Activated T-cell treated with anti-CD3 and anti-CD28 coated beads, Interleukin-2, amount 50 U/mL, for 24 hours (primary cell): Measurements from ENCODE around the gene DDX20.

Experiments used
- DNase-seq: peaks from one replicate; pipeline ENCODE4 v3.0.0-alpha.2; 2020
- H3K27ac Mint-ChIP-seq: 2 replicates; pipeline ENCODE4 v1.8.0; 2020; ENCODE audit warnings: mild to moderate bottlenecking, mixed read lengths
- H3K27me3 Mint-ChIP-seq: 2 replicates; pipeline ENCODE4 v1.8.0; 2020; ENCODE audit warnings: mixed read lengths
- H3K36me3 Mint-ChIP-seq: 2 replicates; pipeline ENCODE4 v1.8.0; 2020; ENCODE audit warnings: low read depth, mixed read lengths
- H3K4me1 Mint-ChIP-seq: 2 replicates; pipeline ENCODE4 v1.8.0; 2020; ENCODE audit warnings: low read depth, mixed read lengths
- H3K4me3 Mint-ChIP-seq: 2 replicates; pipeline ENCODE4 v1.8.0; 2020; ENCODE audit warnings: mild to moderate bottlenecking, moderate library complexity, mixed read lengths
- H3K9me3 Mint-ChIP-seq: 2 replicates; pipeline ENCODE4 v1.8.0; 2020; ENCODE audit warnings: mixed read lengths

DDX20 gene

DNA sequence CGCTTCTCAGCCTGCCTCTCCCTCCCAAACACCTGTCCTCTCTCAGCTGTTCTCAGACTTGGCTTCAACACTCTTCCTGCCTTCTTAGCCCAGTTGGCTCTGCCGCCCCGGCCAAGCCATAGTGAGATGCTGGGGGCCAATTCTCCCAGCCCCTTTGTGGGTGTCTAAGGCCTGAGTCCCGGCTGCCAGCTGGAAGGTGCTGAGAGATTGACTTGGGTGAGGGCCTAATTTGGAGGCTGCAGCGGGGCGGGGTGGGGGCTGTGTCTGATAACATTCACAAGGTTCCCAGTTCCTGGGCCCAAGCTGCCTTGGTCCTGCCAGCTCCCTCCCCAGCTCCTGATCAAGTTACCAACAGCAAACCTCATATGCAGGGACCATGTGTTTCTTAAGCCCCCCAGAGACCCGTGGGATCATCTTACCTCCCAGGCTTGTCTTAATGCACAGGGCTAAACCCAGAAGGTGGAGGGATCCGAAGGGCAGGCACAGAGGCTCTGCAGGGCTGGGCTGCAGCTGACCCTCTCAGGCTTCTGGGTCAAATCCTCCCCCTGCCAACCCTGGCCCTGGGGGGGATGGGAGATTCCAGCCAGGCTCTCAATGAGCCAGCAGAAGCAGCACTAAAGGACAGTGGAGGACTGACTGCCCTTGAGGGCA lies 26.3 kb upstream of the DDX20 start:
- DNase-seq, result no peak
- Mint-ChIP-seq H3K9me3 (no peaks in the 10 kb centered on the region), H3K36me3 (no peaks in the 10 kb centered on the region), H3K4me1 (no peaks in the 10 kb centered on the region), H3K27ac (no peak overlapping the region), H3K4me3 (no peak overlapping the region), H3K27me3 (no peaks in the 10 kb centered on the region)

DNA sequence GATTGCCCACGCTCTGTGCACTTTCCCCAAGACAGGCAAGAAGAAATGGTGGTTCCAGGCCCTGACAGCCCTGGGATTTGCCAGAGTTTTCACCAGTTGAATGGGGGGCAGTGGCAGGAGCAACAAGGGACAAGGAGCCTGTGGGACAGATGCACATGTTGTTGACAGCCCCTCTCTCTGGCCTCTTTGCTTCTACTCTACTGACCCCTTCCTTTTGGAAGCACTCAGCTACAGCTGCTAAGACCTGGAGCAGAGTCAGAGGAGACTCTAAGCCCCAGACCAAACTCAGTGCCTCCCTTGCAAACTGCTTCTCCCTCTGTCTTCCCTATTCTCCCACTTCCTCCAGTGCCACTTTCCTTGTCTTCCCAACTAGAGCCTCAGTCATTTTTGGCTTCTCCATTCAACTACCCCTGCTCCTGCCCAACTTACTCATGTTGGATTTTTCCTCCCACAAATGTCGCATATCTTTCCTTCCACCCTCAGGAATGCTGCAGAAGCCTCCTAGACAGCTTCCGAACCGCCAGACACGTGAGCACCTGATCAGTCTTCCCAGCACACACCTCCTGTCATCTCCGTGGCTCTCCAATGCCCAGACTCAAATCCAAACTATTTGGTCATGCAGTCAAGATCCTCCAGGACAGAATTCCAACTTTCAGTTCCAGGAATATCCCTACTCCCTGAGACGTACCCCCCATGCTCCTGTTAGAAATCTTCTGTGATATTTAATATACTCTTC lies 25.6 kb upstream of the DDX20 start:
- no peak overlapping the region for H3K27ac Mint-ChIP-seq
- H3K27me3 Mint-ChIP-seq, result no peaks in the 10 kb centered on the region
- no peak for DNase-seq
- H3K36me3 Mint-ChIP-seq, result no peaks in the 10 kb centered on the region
- H3K4me1 Mint-ChIP-seq, result no peaks in the 10 kb centered on the region
- no peaks in the 10 kb centered on the region for H3K9me3 Mint-ChIP-seq
- no peak overlapping the region for H3K4me3 Mint-ChIP-seq

DNA sequence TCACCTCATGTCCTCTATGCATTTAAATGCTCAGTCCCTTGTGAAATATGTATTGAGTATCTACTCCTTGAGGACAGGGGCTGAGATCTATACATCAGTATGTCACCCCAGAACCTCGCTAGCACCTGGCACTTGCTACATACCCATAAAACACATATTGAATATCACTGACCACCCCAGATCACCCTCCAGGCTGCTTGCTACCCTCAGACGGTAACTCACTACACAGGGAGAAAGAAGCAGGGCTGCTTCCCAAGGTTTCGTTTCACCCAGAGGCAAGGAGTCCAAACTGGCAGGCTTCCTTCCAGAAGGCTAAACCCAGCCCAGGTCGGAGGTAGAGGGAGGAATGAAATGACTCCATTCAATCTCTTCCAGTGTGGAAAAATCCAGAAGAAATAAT lies 25.0 kb upstream of the DDX20 start:
- H3K9me3 Mint-ChIP-seq, result no peaks in the 10 kb centered on the region
- H3K4me1 Mint-ChIP-seq, result no peaks in the 10 kb centered on the region
- DNase-seq, result no peak
- H3K27me3 Mint-ChIP-seq, result no peaks in the 10 kb centered on the region
- H3K4me3 Mint-ChIP-seq, result no peak overlapping the region
- H3K36me3 Mint-ChIP-seq, result no peaks in the 10 kb centered on the region
- no peak overlapping the region for H3K27ac Mint-ChIP-seq

DNA sequence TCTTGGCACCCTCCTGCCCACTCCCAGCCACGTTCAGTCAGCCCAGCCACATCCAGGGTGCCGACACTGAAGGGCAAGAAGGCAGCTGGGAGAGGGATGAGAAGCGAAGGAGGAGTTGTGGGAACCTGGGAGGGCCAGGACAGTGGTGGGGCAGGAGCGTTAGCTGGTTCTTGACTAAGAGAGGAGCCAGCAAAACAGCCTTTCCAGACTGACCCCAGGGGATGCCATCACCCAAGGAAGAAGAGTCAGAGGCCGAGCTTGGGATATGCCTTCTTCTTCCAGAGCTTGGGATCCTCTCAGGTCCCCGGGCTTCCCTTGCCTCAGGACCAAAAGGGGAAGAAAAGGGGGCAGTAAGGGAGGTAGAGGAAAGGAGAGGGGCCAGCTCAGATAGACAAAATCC lies 23.7 kb upstream of the DDX20 start:
- DNase-seq, result no peak
- H3K4me1 Mint-ChIP-seq, result no peaks in the 10 kb centered on the region
- no peaks in the 10 kb centered on the region for H3K9me3 Mint-ChIP-seq
- H3K27ac Mint-ChIP-seq, result no peak overlapping the region
- no peaks in the 10 kb centered on the region for H3K27me3 Mint-ChIP-seq
- H3K36me3 Mint-ChIP-seq, result no peaks in the 10 kb centered on the region
- H3K4me3 Mint-ChIP-seq, result no peak overlapping the region

- H3K27me3 Mint-ChIP-seq, result no peaks in the 10 kb centered on the region
- no peak overlapping the region for H3K27ac Mint-ChIP-seq
- H3K4me1 Mint-ChIP-seq, result peaks cover 4% of the 10 kb centered on the region
Observed at GRCh38 chr1:111732718-111733117, 23.0 kb upstream of the DDX20 start.

GRCh38 chr1:111733183-111733991 lies 22.3 kb upstream of the DDX20 start:
- H3K9me3 Mint-ChIP-seq, result no peaks in the 10 kb centered on the region
- no peaks in the 10 kb centered on the region for H3K27me3 Mint-ChIP-seq
- no peak for DNase-seq
- H3K4me3 Mint-ChIP-seq, result no peak overlapping the region
- no peak overlapping the region for H3K27ac Mint-ChIP-seq
- H3K36me3 Mint-ChIP-seq, result no peaks in the 10 kb centered on the region
- H3K4me1 Mint-ChIP-seq, result peaks cover 10% of the 10 kb centered on the region

More at GRCh38 chr1:111732718-111733117, 23.0 kb upstream of the DDX20 start:
- no peaks in the 10 kb centered on the region for H3K9me3 Mint-ChIP-seq
- no peaks in the 10 kb centered on the region for H3K36me3 Mint-ChIP-seq
- no peak for DNase-seq
- no peak overlapping the region for H3K4me3 Mint-ChIP-seq

- H3K4me3 Mint-ChIP-seq, result no peak overlapping the region
- DNase-seq, result no peak
- peaks cover 13% of the 10 kb centered on the region for H3K4me1 Mint-ChIP-seq
- H3K36me3 Mint-ChIP-seq, result no peaks in the 10 kb centered on the region
- H3K9me3 Mint-ChIP-seq, result no peaks in the 10 kb centered on the region
- peaks cover 3% of the 10 kb centered on the region for H3K27me3 Mint-ChIP-seq
- no peak overlapping the region for H3K27ac Mint-ChIP-seq
Observed at GRCh38 chr1:111733992-111734341, 21.7 kb upstream of the DDX20 start.

DNA sequence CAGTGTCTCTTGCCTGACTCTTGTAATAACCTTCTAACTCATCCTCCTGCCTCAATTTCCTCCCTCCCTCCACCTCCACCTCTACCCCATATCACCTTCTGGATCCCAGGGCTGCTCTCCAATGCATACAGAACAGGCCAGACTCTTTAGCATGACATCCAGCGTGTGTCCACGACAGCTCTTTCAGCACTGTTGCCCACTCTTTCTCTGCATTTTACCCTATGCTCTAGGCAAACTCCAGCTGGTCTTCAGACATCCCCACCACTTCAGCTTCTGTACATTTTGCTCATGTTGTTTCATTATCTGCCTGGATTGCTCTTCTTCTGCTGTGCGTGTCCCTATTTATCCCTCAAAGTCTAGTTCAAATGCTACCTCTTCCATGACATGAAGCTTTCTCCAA lies 21.3 kb upstream of the DDX20 start:
- H3K4me1 Mint-ChIP-seq, result peaks cover 13% of the 10 kb centered on the region
- DNase-seq, result no peak
- no peaks in the 10 kb centered on the region for H3K36me3 Mint-ChIP-seq
- peaks cover 3% of the 10 kb centered on the region for H3K27me3 Mint-ChIP-seq
- no peak overlapping the region for H3K4me3 Mint-ChIP-seq
- H3K9me3 Mint-ChIP-seq, result no peaks in the 10 kb centered on the region
- H3K27ac Mint-ChIP-seq, result no peak overlapping the region

DNA sequence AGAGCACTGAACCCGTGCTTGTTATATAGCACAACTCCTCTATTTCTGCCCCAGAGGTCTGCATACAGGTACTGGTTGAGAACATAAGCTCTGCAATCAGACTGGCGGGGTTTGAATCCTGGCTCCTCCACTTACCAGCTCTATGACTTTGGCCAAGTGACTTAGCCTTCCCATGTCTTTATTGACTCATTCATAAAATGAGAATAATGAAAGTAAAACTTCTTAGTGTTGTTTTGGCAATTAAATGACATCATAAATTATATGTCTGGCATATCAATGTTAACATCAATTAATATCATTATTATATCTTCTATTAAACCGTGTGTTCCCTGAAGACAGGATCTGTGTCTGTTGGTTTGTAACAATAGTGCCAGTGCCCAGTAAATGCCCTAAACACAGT lies 20.8 kb upstream of the DDX20 start:
- H3K9me3 Mint-ChIP-seq, result no peaks in the 10 kb centered on the region
- peaks cover 17% of the 10 kb centered on the region for H3K4me1 Mint-ChIP-seq
- H3K4me3 Mint-ChIP-seq, result no peak overlapping the region
- no peak overlapping the region for H3K27ac Mint-ChIP-seq
- no peak for DNase-seq
- H3K36me3 Mint-ChIP-seq, result no peaks in the 10 kb centered on the region
- H3K27me3 Mint-ChIP-seq, result peaks cover 6% of the 10 kb centered on the region

DNA sequence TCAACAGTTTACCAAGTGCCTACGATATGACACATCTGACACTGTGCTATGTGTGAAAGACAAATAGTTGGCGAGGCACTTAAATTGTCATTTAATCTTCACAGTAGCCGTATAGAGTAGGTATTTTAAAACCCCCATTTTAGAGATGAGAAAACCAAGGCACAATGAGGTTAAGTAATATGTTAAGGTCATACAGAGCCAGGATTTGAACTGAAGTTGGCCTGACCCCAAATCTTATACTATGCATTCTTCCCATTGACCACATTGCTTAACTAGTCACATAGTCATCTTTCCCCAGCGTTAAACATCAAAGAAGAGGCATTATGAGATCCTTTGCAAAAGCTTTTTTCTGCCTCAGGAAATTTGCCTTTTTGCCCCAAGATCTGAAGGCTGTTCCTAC lies 20.4 kb upstream of the DDX20 start:
- no peak for DNase-seq
- Mint-ChIP-seq H3K27ac (no peak overlapping the region), H3K36me3 (no peaks in the 10 kb centered on the region), H3K4me1 (peaks cover 19% of the 10 kb centered on the region), H3K27me3 (peaks cover 8% of the 10 kb centered on the region), H3K4me3 (no peak overlapping the region), H3K9me3 (no peaks in the 10 kb centered on the region)

DNA sequence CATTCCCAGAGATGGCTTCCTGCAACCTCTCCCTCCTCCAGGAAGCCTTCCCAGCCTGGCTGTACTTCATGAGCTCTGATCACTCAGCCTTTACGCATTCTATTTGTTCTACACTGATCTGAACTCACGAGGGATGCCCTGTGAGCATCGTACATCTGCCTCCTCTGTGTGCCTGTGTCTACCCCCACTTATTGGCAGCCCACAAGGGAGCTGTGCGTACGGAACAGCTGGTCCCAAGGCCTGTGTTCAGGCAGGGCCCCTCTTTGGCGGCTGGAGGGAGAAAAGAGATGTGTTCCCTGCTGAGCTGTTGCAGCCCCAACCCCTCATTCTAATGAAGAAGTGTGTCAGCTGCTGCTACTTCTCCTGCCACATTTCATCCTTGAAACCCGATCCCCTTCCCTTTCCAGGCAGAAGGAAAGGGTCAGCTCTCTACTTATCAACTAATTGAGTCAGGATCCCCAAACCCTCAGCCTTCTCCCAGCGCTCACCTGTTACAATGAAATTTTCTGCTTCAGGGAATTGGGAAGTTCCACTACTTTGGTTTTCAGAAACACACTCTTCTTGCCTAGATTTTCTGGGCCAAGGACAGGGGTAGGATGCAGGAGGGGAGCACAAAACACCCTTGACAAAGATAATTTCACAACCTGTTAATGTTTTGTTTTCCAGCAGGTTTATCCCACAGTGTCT lies 19.7 kb upstream of the DDX20 start:
- no peak overlapping the region for H3K4me3 Mint-ChIP-seq
- H3K27me3 Mint-ChIP-seq, result peaks cover 15% of the 10 kb centered on the region
- no peak overlapping the region for H3K27ac Mint-ChIP-seq
- H3K4me1 Mint-ChIP-seq, result peaks cover 21% of the 10 kb centered on the region
- no peaks in the 10 kb centered on the region for H3K36me3 Mint-ChIP-seq
- no peak for DNase-seq
- no peaks in the 10 kb centered on the region for H3K9me3 Mint-ChIP-seq

GRCh38 chr1:111736548-111737215 lies 19.0 kb upstream of the DDX20 start:
- no peak overlapping the region for H3K27ac Mint-ChIP-seq
- no peaks in the 10 kb centered on the region for H3K9me3 Mint-ChIP-seq
- H3K36me3 Mint-ChIP-seq, result no peaks in the 10 kb centered on the region
- no peak for DNase-seq
- peaks cover 22% of the 10 kb centered on the region for H3K27me3 Mint-ChIP-seq
- H3K4me3 Mint-ChIP-seq, result no peak overlapping the region
- H3K4me1 Mint-ChIP-seq, result peaks cover 21% of the 10 kb centered on the region

GRCh38 chr1:111737216-111738132 lies 18.2 kb upstream of the DDX20 start:
- Mint-ChIP-seq H3K4me1 (peaks cover 21% of the 10 kb centered on the region), H3K9me3 (no peaks in the 10 kb centered on the region), H3K36me3 (no peaks in the 10 kb centered on the region), H3K4me3 (peak overlapping the region; percentile 82), H3K27me3 (peaks cover 29% of the 10 kb centered on the region), H3K27ac (no peak overlapping the region)
- DNase-seq, result no peak
